OCI-LY7 (cell line): ENCODE data around the gene GNAT3. TPM values are rescaled to one million over a fixed set of nuclear protein-coding genes. Genes with fewer than 3 reads are reported as not detected.

ENCODE experiments used
- BruUV-seq: library from RNA; stranded (reverse); fragments of 400-500 nt; replicated peaks from 2 replicates; lab custom pipeline; 2021; lab: Mats Ljungman, UMichigan
- CTCF ChIA-PET: fragments of 300-600 bp; sonication (Branson Sonifier 250); formaldehyde crosslinking; loops from one replicate; lab custom pipeline; 2022; ENCODE audit warnings: antibody characterized with exemption; ENCODE audit not compliant: unreplicated experiment; lab: Charles Lee
- POLR2A ChIA-PET: fragments of 300-600 bp; sonication (Branson Sonifier 250); formaldehyde crosslinking; loops from one replicate; lab custom pipeline; 2022; ENCODE audit warnings: antibody characterized with exemption; lab: Charles Lee
- DNase-seq: peaks from one replicate; pipeline ENCODE4 v3.0.0-alpha.2; 2015; ENCODE audit warnings: low spot score
- H2AFZ ChIP-seq: fragments of 200-600 bp; sonication (generic), shearing (Covaris generic); 2 replicates; pipeline ENCODE4 v1.6.1; 2014; ENCODE audit warnings: mild to moderate bottlenecking, antibody characterized with exemption, low read length, moderate library complexity
- H3K27ac ChIP-seq: fragments of 200-600 bp; sonication (generic); 2 replicates; pipeline ENCODE4 v1.5.1; 2014; ENCODE audit warnings: mixed run types, low read depth, mild to moderate bottlenecking, moderate library complexity, low read length, inconsistent platforms; ENCODE audit not compliant: poor library complexity, severe bottlenecking
- H3K36me3 ChIP-seq: fragments of 200-600 bp; sonication (generic); 2 replicates; pipeline ENCODE4 v1.6.1; 2014; ENCODE audit warnings: mild to moderate bottlenecking, antibody characterized with exemption, low read length, moderate library complexity, mixed read lengths; ENCODE audit not compliant: insufficient read depth
- H3K4me1 ChIP-seq: fragments of 200-600 bp; sonication (generic); 2 replicates; pipeline ENCODE4 v1.5.1; 2014; ENCODE audit warnings: mild to moderate bottlenecking, low read length; ENCODE audit not compliant: insufficient read depth, poor library complexity, severe bottlenecking
- H3K4me2 ChIP-seq: fragments of 200-600 bp; sonication (generic); 2 replicates; pipeline ENCODE4 v1.6.1; 2014; ENCODE audit warnings: mild to moderate bottlenecking, low read length
- H3K4me3 ChIP-seq: fragments of 200-600 bp; sonication (generic); 2 replicates; pipeline ENCODE4 v1.5.1; 2014; ENCODE audit warnings: mild to moderate bottlenecking, low read depth, low read length; ENCODE audit not compliant: poor library complexity, severe bottlenecking
- H3K79me2 ChIP-seq: fragments of 200-600 bp; sonication (generic); 2 replicates; pipeline ENCODE4 v1.6.1; 2016; ENCODE audit warnings: low read depth, mild to moderate bottlenecking, low read length, moderate library complexity, mixed read lengths; ENCODE audit not compliant: insufficient read depth
- H3K9me2 ChIP-seq: fragments of 200-600 bp; sonication (generic); 2 replicates; pipeline ENCODE4 v1.6.1; 2016; ENCODE audit warnings: mild to moderate bottlenecking, low read length, mixed read lengths; ENCODE audit not compliant: insufficient read depth
- H3K9me3 ChIP-seq: fragments of 200-600 bp; sonication (generic); 2 replicates; pipeline ENCODE4 v1.6.1; 2014; ENCODE audit warnings: mild to moderate bottlenecking, mixed run types, low read length, mixed read lengths
- H4K20me1 ChIP-seq: fragments of 200-600 bp; sonication (generic); 2 replicates; pipeline ENCODE4 v1.6.1; 2014; ENCODE audit warnings: mild to moderate bottlenecking, antibody characterized with exemption, low read length, moderate library complexity, mixed read lengths; ENCODE audit not compliant: insufficient read depth
- EZH2phosphoT487 ChIP-seq: fragments of 200-600 bp; sonication (generic); IDR thresholded peaks from 2 replicates; pipeline ENCODE4 v1.6.1; 2018; ENCODE audit warnings: low read depth, borderline replicate concordance, mild to moderate bottlenecking, mixed run types, antibody characterized with exemption, low read length, moderate library complexity, mixed read lengths
- intact Hi-C: fragments of 100-400 bp; cut with micrococcal nuclease; formaldehyde crosslinking; loops from one replicate; pipeline ENCODE4 v1.10.0; 2022; ENCODE audit not compliant: unreplicated experiment
- total RNA-seq, 2 experiments: library from RNA; depleted of rRNA in 1 of 2; stranded (reverse); fragments of >200 nt in 1 of 2; shearing (Covaris generic) in 1 of 2; gene quantifications; 2 replicates each; pipeline ENCODE4 v1.2.3, GENCODE V29; 2014 to 2022
- TF ChIP-seq, protein P1 (sequence below): fragments of 200-600 bp; sonication (generic); conservative IDR thresholded peaks from 2 replicates; pipeline ENCODE4 v1.5.1; 2014; ENCODE audit warnings: mild to moderate bottlenecking, antibody characterized with exemption, low read length, moderate library complexity, mixed read lengths

The GNAT3 gene
- total RNA-seq, 2 experiments from 2014 or later, result not detected

DNA sequence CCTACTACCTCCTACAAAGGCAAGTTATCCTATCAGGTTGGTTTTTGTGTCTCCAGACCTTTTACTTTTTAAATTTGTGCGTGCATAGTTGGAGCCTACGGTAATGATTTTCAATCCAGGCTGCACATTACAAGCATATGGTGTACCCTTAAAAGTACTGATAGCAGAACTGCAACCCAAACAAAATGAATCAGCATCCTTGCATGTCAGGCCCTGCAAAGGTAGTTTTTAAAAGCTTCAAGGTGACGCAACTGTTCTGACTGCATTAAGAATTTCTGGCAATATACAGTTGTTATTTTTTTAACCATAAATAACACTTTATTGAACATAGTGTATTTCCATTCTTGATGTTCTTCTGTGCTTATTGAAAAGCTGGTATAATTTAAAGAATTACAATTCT, 28.9 kb downstream of the GNAT3 start:
- intact Hi-C loops, result no loop called here
- TF ChIP-seq, protein P1, sequence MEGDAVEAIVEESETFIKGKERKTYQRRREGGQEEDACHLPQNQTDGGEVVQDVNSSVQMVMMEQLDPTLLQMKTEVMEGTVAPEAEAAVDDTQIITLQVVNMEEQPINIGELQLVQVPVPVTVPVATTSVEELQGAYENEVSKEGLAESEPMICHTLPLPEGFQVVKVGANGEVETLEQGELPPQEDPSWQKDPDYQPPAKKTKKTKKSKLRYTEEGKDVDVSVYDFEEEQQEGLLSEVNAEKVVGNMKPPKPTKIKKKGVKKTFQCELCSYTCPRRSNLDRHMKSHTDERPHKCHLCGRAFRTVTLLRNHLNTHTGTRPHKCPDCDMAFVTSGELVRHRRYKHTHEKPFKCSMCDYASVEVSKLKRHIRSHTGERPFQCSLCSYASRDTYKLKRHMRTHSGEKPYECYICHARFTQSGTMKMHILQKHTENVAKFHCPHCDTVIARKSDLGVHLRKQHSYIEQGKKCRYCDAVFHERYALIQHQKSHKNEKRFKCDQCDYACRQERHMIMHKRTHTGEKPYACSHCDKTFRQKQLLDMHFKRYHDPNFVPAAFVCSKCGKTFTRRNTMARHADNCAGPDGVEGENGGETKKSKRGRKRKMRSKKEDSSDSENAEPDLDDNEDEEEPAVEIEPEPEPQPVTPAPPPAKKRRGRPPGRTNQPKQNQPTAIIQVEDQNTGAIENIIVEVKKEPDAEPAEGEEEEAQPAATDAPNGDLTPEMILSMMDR, result no peak
- TF ChIP-seq EZH2phosphoT487, result no peak
- Histone ChIP-seq H2AFZ (no peak overlapping the region), H3K36me3 (no peaks in the 10 kb centered on the region), H3K9me3 (no peaks in the 10 kb centered on the region), H3K27ac (no peak overlapping the region), H3K9me2 (no peaks in the 10 kb centered on the region), H3K79me2 (no peaks in the 10 kb centered on the region), H3K4me1 (no peaks in the 10 kb centered on the region), H3K4me2 (no peak overlapping the region), H3K4me3 (no peak overlapping the region), H4K20me1 (no peaks in the 10 kb centered on the region)
- ChIA-PET POLR2A (no interaction called here), CTCF (no interaction called here)
- DNase-seq, result no peak
- BruUV-seq, result no TSS peak

DNA sequence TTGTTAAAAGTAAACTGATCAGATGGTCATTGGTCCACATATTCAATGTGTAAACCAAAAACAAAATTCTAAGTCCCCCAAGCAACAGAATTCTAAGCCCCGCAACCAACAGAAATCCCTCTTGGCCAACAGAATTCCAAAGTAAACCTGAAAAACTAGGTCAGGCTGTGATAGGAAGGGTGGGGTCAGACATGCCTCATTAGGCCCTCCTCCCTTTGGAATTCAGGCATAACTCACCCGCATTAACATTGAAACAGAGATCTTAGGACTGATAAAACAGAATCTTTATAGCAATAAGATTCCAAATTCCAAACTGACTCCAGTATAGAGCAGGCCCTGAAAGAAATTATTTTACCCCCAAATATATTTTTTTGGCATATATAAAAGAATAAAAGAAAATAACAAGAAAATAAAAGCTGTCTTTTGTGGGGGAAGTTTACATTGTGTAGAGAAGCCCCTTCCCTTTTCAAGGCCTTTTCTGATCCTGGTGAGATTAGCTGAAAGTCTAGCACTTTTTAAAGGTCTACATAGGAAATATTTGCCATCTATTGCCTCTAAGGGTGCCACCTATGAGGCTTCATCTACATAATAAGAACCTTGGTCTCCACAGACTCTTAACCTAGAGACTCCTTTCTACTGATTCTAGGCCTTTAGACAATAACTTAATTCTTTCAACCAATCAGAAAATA, 30.5 kb downstream of the GNAT3 start:
- no peak overlapping the region for H3K27ac ChIP-seq
- CTCF ChIA-PET, result no interaction called here
- no peak overlapping the region for H3K4me2 ChIP-seq
- no peak for DNase-seq
- no peaks in the 10 kb centered on the region for H3K9me2 ChIP-seq
- POLR2A ChIA-PET, result no interaction called here
- no TSS peak for BruUV-seq
- TF ChIP-seq, protein P1, result no peak
- no peak for TF ChIP-seq EZH2phosphoT487
- H3K9me3 ChIP-seq, result no peaks in the 10 kb centered on the region
- H3K4me3 ChIP-seq, result no peak overlapping the region
- H4K20me1 ChIP-seq, result no peaks in the 10 kb centered on the region
- intact Hi-C loops, result no loop called here
- no peak overlapping the region for H2AFZ ChIP-seq
- no peaks in the 10 kb centered on the region for H3K36me3 ChIP-seq
- H3K4me1 ChIP-seq, result no peaks in the 10 kb centered on the region
- no peaks in the 10 kb centered on the region for H3K79me2 ChIP-seq

DNA sequence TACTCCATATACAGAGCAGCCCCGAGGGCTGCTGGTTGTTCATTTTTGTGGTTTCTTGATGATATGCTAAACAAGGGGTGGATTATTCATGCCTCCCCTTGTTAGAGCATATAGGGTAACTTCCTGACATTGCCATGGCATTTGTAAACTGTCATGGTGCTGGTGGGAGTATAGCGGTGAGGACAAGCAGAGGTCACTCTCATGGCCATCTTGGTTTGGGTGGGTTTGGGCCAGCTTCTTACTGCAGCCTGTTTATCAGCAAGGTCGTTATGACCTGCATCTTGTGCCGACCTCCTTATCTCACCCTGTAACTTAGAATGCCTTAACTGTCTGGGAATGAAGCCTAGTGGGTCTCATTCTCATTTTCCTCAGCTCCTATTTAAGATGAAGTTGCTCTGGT, 31.3 kb downstream of the GNAT3 start:
- Histone ChIP-seq H3K27ac (no peak overlapping the region), H4K20me1 (no peaks in the 10 kb centered on the region), H3K4me2 (no peak overlapping the region), H3K79me2 (no peaks in the 10 kb centered on the region), H3K4me1 (no peaks in the 10 kb centered on the region), H3K9me2 (no peaks in the 10 kb centered on the region), H3K36me3 (no peaks in the 10 kb centered on the region), H3K4me3 (no peak overlapping the region), H3K9me3 (no peaks in the 10 kb centered on the region), H2AFZ (no peak overlapping the region)
- POLR2A ChIA-PET, result interaction anchor here (0.6 kb wide), 1 partner anchor 9 kb away, joined by 3 read pairs; no protein-coding TSS in a partner anchor
- DNase-seq, result no peak
- BruUV-seq, result no TSS peak
- intact Hi-C loops, result no loop called here
- CTCF ChIA-PET, result no interaction called here
- TF ChIP-seq, protein P1, result no peak
- no peak for TF ChIP-seq EZH2phosphoT487
